Measurements from ENCODE around the gene RGS7. TPM values are rescaled to one million over a fixed set of nuclear protein-coding genes. Genes with fewer than 3 reads are reported as not detected.
"Not testable (repeated sequence)": the region's sequence is repeated elsewhere in the genome, so short reads cannot be mapped to it uniquely, and the experiment has no call there.

RGS7 gene
- total RNA-seq, 1 donor from 2014 or later: not detected

DNA sequence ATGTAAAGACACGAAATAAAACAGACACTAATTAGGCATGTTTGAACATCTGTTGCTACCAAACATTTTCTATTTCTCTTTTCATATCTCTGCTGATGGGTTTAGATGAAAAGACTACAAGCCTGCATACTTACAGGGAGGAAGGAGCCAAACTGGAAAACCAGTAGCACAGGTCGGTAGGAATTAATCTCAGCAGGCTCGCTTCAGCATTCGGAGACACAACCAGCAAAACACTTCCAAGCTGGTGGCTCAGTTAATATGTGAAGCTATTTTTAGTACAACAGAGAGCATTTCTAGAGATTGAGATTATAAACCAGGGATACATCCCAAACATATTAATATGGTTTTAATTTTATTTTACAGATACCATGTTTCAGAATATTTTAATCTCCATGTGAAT is 444.2 kb downstream of the RGS7 start:
- Mint-ChIP-seq H3K4me3 (no peak overlapping the region), H3K4me1 (ENCODE audit: low read depth) (no peaks in the 10 kb centered on the region), H3K9me3 (peaks cover 5% of the 10 kb centered on the region), H3K27me3 (ENCODE audit: insufficient read depth) (no peaks in the 10 kb centered on the region), H3K36me3 (ENCODE audit: low read depth) (no peaks in the 10 kb centered on the region), H3K27ac (no peak overlapping the region)
- no peak for DNase-seq (ENCODE audit: low spot score)
- intact Hi-C loops (cut with micrococcal nuclease): no loop called here

DNA sequence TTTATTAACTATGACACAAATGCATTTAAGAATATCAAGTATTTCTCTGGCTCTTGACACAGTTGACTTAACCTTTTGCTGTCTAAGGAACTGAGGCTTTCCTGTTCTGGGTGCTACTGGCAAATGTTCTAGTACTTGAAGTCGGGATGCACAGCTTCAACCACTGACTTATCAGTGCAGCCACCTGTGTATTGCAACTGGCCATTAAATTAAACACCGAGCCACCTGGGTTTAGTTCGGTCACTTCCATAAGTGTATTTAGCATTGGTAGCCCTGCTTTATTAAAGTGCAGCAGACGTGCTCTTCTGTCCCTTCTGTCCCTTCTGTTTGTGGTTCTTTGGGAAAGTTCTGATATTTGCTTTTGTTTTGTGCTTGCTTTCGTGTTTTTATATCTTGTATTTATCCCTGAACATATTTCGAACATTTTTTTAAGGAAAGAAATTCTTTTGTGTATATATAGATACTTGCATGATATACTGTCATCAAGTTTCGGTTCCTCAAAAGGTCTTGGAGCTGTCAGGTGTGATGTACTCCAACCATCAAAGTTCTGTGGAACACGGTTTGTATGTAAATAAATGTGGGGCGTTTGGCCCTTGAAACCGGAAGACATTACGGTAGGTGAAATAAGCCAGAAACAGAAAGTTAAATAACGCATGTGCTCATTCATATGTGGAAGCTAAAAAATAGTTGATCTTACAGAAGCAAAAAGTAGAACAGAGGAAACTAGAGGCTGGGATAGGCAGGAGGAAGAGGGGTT is 447.1 kb downstream of the RGS7 start:
- Mint-ChIP-seq H3K27ac (no peak overlapping the region), H3K4me1 (ENCODE audit: low read depth) (no peaks in the 10 kb centered on the region), H3K27me3 (ENCODE audit: insufficient read depth) (no peaks in the 10 kb centered on the region), H3K4me3 (no peak overlapping the region), H3K9me3 (peaks cover 5% of the 10 kb centered on the region), H3K36me3 (ENCODE audit: low read depth) (no peaks in the 10 kb centered on the region)
- DNase-seq (ENCODE audit: low spot score): no peak
- intact Hi-C loops (cut with micrococcal nuclease): no loop called here

DNA sequence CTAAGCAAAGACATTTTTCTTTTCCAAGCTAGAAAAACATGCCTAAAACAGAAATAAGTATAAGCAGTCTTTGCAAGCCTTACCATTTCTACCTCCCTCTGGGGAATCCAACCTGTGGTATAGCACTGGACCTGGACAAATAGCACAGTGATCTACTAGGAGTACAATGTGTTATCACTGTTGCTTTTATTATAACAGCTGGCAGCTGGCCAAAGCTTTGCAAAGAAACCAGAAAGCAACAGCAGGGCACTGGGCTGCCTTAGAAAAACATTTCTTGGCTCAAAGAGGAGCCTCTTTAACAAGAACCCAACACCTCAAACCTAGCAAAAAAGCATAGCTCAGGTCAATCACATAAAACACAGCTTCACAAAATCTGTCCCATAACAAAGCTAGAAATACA is 450.5 kb downstream of the RGS7 start:
- no peaks in the 10 kb centered on the region for H3K4me1 Mint-ChIP-seq (ENCODE audit: low read depth)
- H3K27ac Mint-ChIP-seq: no peak overlapping the region
- DNase-seq (ENCODE audit: low spot score): no peak
- no peaks in the 10 kb centered on the region for H3K27me3 Mint-ChIP-seq (ENCODE audit: insufficient read depth)
- peaks cover 5% of the 10 kb centered on the region for H3K9me3 Mint-ChIP-seq
- intact Hi-C loops (cut with micrococcal nuclease): no loop called here
- H3K4me3 Mint-ChIP-seq: no peak overlapping the region
- no peaks in the 10 kb centered on the region for H3K36me3 Mint-ChIP-seq (ENCODE audit: low read depth)

DNA sequence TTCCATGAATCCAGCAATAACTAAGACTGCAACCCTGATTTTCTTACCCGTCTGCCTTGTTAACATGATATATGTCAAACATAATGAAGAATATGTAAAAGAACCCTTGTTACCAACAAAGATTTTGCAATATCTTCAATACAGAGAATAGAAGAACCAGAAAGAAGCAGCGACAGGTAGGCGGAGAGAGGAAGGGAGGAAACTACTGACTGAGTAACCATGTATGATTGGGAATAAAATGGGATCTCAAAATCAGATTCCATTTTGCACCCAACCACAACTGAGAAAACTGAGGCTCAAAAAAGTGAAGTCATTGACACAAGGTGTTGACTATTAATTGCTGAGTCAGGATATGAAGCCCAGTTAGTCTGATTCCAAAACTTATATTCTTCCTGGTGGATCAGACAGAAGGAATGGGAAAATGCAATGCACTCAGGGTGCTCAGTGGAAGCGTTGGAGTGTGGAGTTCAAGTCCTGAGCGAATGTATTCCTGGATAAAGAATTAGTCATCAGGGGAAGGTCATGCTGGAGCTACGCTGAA is 451.7 kb downstream of the RGS7 start:
- Mint-ChIP-seq H3K9me3 (no peaks in the 10 kb centered on the region), H3K27ac (no peak overlapping the region), H3K27me3 (ENCODE audit: insufficient read depth) (no peaks in the 10 kb centered on the region), H3K4me3 (no peak overlapping the region), H3K36me3 (ENCODE audit: low read depth) (no peaks in the 10 kb centered on the region), H3K4me1 (ENCODE audit: low read depth) (no peaks in the 10 kb centered on the region)
- no peak for DNase-seq (ENCODE audit: low spot score)
- intact Hi-C loops (cut with micrococcal nuclease): no loop called here

DNA sequence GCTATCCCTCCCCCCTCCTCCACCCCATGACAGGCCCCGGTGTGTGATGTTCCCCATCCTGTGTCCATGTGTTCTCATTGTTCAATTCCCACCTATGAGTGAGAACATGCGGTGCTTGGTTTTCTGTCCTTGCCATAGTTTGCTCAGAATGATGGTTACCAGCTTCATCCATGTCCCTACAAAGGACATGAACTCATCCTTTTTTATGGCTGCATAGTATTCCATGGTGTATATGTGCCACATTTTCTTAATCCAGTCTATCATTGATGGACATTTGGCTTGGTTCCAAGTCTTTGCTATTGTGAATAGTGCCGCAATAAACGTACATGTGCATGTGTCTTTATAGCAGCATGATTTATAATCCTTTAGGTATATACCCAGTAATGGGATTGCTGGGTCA is 461.6 kb downstream of the RGS7 start:
- intact Hi-C loops (cut with micrococcal nuclease); H3K36me3 Mint-ChIP-seq (ENCODE audit: low read depth); H3K4me3 Mint-ChIP-seq; H3K27me3 Mint-ChIP-seq (ENCODE audit: insufficient read depth); DNase-seq (ENCODE audit: low spot score); H3K4me1 Mint-ChIP-seq (ENCODE audit: low read depth); H3K27ac Mint-ChIP-seq: not testable (repeated sequence)
- peaks cover 10% of the 10 kb centered on the region for H3K9me3 Mint-ChIP-seq

DNA sequence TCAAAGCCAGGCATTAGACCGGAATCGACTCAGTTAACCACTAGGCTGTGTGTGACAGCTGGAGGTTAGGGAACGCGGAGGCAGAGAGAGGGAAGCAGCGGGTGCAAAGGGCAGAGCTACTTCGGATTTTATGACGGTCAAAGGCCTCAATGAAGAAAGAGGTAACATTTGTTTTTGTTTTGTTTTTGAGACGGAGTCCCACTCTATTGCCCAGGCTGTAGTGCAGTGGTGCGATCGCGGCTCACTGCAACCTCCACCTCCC is 468.3 kb downstream of the RGS7 start:
- Mint-ChIP-seq H3K4me1 (ENCODE audit: low read depth) (no peaks in the 10 kb centered on the region), H3K27me3 (ENCODE audit: insufficient read depth) (no peaks in the 10 kb centered on the region), H3K27ac (no peak overlapping the region), H3K4me3 (no peak overlapping the region), H3K9me3 (no peaks in the 10 kb centered on the region), H3K36me3 (ENCODE audit: low read depth) (no peaks in the 10 kb centered on the region)
- no peak for DNase-seq (ENCODE audit: low spot score)
- intact Hi-C loops (cut with micrococcal nuclease): loop anchor here (5.0 kb wide), 1 partner anchor 594 kb away; no protein-coding TSS in a partner anchor

DNA sequence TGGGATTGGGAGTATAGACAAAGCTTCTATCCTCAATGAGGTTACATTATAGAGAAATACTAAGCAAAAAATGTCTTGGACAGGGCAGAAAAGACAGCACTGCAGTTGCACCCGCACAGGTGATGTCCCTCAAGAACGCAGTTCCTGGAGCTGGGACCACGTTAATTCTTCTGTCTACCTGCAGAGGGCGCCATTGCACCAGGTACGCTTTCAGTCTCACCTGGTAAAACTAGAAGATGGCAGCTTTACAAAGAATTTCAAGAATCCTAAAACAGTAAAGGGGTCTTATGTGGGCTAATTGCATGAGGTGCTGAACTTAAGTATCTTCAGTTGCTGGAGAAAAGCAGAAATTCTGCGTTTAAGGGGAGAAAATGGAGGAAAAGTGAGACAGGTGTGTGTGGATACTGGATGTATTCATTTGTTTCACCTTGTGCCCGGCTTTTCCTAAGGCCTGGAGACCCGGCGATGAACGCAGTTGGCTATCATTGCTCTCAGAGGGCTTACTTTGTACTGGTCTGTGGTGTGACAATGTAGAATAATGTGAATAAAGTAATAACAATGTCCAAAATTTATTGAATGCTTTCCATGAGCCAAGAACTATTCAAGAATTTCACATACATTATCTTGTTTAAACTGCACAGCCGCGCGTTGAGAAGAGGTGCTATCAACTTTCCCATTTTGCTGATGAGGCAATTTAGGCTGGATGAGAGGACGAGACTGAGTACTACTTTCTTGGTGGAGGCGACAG is 468.8 kb downstream of the RGS7 start:
- no peak for DNase-seq (ENCODE audit: low spot score)
- Mint-ChIP-seq H3K27ac (no peak overlapping the region), H3K36me3 (ENCODE audit: low read depth) (no peaks in the 10 kb centered on the region), H3K9me3 (peaks cover 3% of the 10 kb centered on the region), H3K4me1 (ENCODE audit: low read depth) (no peaks in the 10 kb centered on the region), H3K4me3 (no peak overlapping the region), H3K27me3 (ENCODE audit: insufficient read depth) (no peaks in the 10 kb centered on the region)
- intact Hi-C loops (cut with micrococcal nuclease): loop anchor here (5.0 kb wide), 1 partner anchor 594 kb away; no protein-coding TSS in a partner anchor

DNA sequence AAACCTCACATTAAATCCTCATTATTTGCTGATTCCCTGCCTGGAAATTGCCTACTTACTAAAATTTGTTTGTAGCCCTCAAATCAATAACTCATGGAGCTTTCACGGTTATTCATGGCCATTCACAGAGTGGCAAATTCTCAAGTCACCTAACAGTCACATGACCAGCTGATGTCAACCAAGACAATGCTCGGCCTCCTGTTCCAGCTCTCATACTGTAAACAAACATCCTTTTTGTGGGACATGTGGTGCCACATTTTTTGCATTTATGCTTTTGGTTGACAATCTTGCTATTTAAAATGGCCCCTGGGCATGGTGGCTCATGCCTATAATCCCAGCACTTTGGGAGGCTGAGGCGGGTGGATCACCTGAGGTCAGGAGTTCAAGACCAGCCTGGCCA is 473.5 kb downstream of the RGS7 start:
- Mint-ChIP-seq H3K4me3 (no peak overlapping the region), H3K4me1 (ENCODE audit: low read depth) (no peaks in the 10 kb centered on the region), H3K36me3 (ENCODE audit: low read depth) (no peaks in the 10 kb centered on the region), H3K27ac (no peak overlapping the region), H3K9me3 (peaks cover 3% of the 10 kb centered on the region), H3K27me3 (ENCODE audit: insufficient read depth) (no peaks in the 10 kb centered on the region)
- intact Hi-C loops (cut with micrococcal nuclease): no loop called here
- DNase-seq (ENCODE audit: low spot score): no peak

DNA sequence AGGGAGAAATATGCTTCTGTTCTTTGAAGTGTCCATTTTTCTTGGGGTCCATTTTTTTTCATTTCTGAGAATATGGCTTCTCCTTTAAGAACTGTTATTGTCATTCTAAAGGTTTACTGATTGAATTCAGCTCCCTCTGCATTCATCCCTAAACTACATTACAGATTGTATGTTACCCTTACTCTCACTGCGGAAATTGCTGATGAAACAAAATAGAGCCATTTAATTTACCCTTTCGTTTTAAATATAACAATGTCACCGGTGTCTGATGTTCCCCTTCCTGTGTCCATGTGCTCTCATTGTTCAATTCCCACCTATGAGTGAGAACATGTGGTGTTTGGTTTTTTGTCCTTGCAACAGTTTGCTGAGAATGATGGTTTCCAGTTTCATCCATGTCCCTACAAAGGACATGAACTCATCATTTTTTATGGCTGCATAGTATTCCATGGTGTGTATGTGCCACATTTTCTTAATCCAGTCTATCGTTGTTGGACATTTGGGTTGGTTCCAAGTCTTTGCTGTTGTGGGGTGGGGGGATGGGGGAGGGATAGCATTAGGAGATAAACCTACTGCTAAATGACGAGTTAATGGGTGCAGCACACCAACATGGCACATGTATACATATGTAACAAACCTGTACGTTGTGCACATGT is 474.2 kb downstream of the RGS7 start:
- H3K36me3 Mint-ChIP-seq (ENCODE audit: low read depth); H3K9me3 Mint-ChIP-seq; H3K27ac Mint-ChIP-seq; H3K4me1 Mint-ChIP-seq (ENCODE audit: low read depth); DNase-seq (ENCODE audit: low spot score); intact Hi-C loops (cut with micrococcal nuclease); H3K4me3 Mint-ChIP-seq; H3K27me3 Mint-ChIP-seq (ENCODE audit: insufficient read depth): not testable (repeated sequence)

DNA sequence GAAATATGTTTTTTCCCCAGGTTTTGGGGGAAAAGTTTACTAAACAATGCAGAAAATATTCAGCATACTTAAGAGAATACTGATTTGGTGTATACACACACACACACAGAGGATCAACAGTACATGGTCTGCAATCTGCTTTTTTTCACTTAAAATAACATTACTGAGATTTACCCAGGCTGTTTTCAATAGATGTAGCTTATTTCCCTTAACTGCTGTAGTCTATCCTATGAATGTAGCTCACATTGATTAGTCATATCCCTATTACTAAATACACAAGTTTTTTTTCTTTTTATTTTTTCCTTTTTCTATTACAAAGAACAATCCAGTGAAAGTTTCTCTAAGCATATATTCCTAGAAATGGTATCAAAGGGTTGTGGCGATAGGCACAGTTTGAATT is 478.4 kb downstream of the RGS7 start:
- Mint-ChIP-seq H3K27me3 (ENCODE audit: insufficient read depth) (no peaks in the 10 kb centered on the region), H3K4me3 (no peak overlapping the region), H3K27ac (no peak overlapping the region), H3K4me1 (ENCODE audit: low read depth) (no peaks in the 10 kb centered on the region), H3K36me3 (ENCODE audit: low read depth) (no peaks in the 10 kb centered on the region), H3K9me3 (peaks cover 3% of the 10 kb centered on the region)
- no peak for DNase-seq (ENCODE audit: low spot score)
- intact Hi-C loops (cut with micrococcal nuclease): no loop called here

DNA sequence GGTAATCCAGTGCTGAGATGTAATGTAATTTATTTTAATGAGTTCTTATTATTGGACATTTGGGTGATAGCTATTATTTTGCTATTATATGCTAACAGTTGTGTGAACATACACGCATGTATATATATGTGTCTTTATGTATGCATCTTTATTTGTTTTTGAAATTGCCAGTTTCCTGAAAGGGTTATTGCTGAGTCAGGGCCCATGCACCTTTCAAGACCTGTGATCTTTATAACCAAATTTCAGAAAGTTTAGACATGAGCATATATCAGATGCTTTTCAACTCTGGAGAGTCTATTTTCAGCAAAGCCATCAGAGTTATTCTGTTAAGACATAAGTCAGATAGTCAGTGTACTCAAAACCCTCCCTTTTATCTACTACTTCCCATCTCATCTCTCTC is 479.4 kb downstream of the RGS7 start:
- Mint-ChIP-seq H3K4me1 (ENCODE audit: low read depth) (no peaks in the 10 kb centered on the region), H3K9me3 (no peaks in the 10 kb centered on the region), H3K4me3 (no peak overlapping the region), H3K27ac (no peak overlapping the region), H3K36me3 (ENCODE audit: low read depth) (no peaks in the 10 kb centered on the region), H3K27me3 (ENCODE audit: insufficient read depth) (no peaks in the 10 kb centered on the region)
- no peak for DNase-seq (ENCODE audit: low spot score)
- intact Hi-C loops (cut with micrococcal nuclease): no loop called here

DNA sequence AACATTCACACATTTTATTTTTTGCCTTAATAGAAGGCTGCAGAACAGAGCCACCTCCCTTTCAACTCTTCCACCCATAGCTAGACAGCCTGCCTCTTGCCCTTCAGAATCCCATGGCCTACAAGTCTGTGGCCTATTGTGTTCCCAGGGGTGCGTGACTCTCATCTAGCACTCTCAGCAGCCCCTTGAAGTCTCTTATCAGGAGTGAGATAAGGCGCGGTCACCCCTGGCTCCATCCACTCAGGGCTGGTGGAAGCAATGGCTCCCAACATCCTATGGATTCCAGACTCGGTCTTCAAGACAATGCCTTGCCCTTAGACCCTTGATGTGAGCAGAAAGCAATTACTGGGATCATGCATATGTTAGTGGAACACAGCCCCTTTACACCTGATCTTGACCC is 480.9 kb downstream of the RGS7 start:
- no peak overlapping the region for H3K27ac Mint-ChIP-seq
- no peaks in the 10 kb centered on the region for H3K36me3 Mint-ChIP-seq (ENCODE audit: low read depth)
- no peak overlapping the region for H3K4me3 Mint-ChIP-seq
- intact Hi-C loops (cut with micrococcal nuclease): no loop called here
- H3K9me3 Mint-ChIP-seq: peaks cover 3% of the 10 kb centered on the region
- DNase-seq (ENCODE audit: low spot score): no peak
- no peaks in the 10 kb centered on the region for H3K27me3 Mint-ChIP-seq (ENCODE audit: insufficient read depth)
- H3K4me1 Mint-ChIP-seq (ENCODE audit: low read depth): no peaks in the 10 kb centered on the region

DNA sequence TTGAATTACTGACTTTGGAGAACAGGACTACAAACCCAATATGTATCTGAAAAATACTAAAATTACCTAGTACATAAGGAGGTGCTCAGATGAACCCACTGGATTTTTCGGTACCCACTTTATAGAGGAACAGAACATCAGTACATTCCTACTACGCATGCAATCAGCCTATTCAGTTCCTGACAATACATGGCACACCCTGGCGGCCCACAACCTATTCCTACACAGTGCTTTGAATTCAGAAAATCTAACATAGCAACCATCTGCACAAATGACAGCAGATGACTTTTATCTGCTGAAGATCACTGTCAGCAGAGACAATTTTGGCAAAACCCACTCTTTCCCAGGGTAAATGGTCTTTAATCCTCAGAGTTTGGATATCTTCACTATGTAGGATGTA is 487.9 kb downstream of the RGS7 start:
- Mint-ChIP-seq H3K9me3 (peaks cover 3% of the 10 kb centered on the region), H3K27ac (no peak overlapping the region), H3K4me1 (ENCODE audit: low read depth) (no peaks in the 10 kb centered on the region), H3K36me3 (ENCODE audit: low read depth) (no peaks in the 10 kb centered on the region), H3K4me3 (no peak overlapping the region), H3K27me3 (ENCODE audit: insufficient read depth) (no peaks in the 10 kb centered on the region)
- no peak for DNase-seq (ENCODE audit: low spot score)
- intact Hi-C loops (cut with micrococcal nuclease): no loop called here

All from activated T-helper 1 cell treated with anti-CD3 and anti-CD28 coated beads, Interleukin-12 subunit alpha, Interleukin-12 subunit beta, Interleukin-2, Interleukin-4 antibody, amounts not matched to agents 30 ng/mL and 10 ng/mL and 1 ng/mL, durations not matched to agents 14 hours and 24 hours and 36 hours (primary cell).